Mesothelial cell of epicardium (in vitro differentiated cells): ENCODE data around the gene CHST3. TPM values are rescaled to one million over a fixed set of nuclear protein-coding genes. Genes with fewer than 3 reads are reported as not detected.

Source experiments
- DNase-seq, 2 experiments: peaks; one replicate each; pipeline ENCODE4 v3.0.0; 2021; ENCODE audit warnings: low spot score in 2 of 2; ENCODE audit not compliant: unreplicated experiment in 2 of 2
- H3K27ac Mint-ChIP-seq: 2 replicates; pipeline ENCODE4 v1.8.0; 2021; ENCODE audit warnings: mixed read lengths
- H3K27me3 Mint-ChIP-seq: 2 replicates; pipeline ENCODE4 v1.8.0; 2021; ENCODE audit warnings: low read depth, mixed read lengths
- H3K36me3 Mint-ChIP-seq: 2 replicates; pipeline ENCODE4 v1.8.0; 2021; ENCODE audit warnings: mixed read lengths
- H3K4me1 Mint-ChIP-seq: 2 replicates; pipeline ENCODE4 v1.8.0; 2021; ENCODE audit warnings: mixed read lengths
- H3K4me3 Mint-ChIP-seq: 2 replicates; pipeline ENCODE4 v1.8.0; 2021; ENCODE audit warnings: mild to moderate bottlenecking, moderate library complexity, mixed read lengths
- H3K9me3 Mint-ChIP-seq: 2 replicates; pipeline ENCODE4 v1.8.0; 2021; ENCODE audit warnings: mixed read lengths
- CTCF ChIP-seq: fragments of 200-600 bp; sonication (generic); IDR thresholded peaks from one replicate; pipeline ENCODE4 v1.5.0; 2021; ENCODE audit warnings: antibody characterized with exemption; ENCODE audit not compliant: unreplicated experiment
- total RNA-seq: library from RNA; stranded (reverse); gene quantifications from 3 replicates; pipeline ENCODE4 v1.2.1, GENCODE V29; 2021

Gene CHST3
- total RNA-seq, 1 donor from 2014 or later: 27.6 TPM

- H3K27ac Mint-ChIP-seq: no peak overlapping the region
- no peak for DNase-seq
- peaks cover 5% of the 10 kb centered on the region for H3K36me3 Mint-ChIP-seq
- no peak overlapping the region for H3K4me3 Mint-ChIP-seq
- peaks cover 29% of the 10 kb centered on the region for H3K9me3 Mint-ChIP-seq
- no peaks in the 10 kb centered on the region for H3K27me3 Mint-ChIP-seq
- TF ChIP-seq CTCF: no peak
- H3K4me1 Mint-ChIP-seq: no peaks in the 10 kb centered on the region
These were observed 32.9 kb upstream of the CHST3 start for GRCh38 chr10:71931295-71931694.

- Mint-ChIP-seq H3K36me3 (peaks cover 5% of the 10 kb centered on the region), H3K27ac (no peak overlapping the region), H3K27me3 (no peaks in the 10 kb centered on the region)
These were observed 30.5 kb upstream of the CHST3 start for GRCh38 chr10:71933651-71934050.

GRCh38 chr10:71938211-71938610 lies 26.0 kb upstream of the CHST3 start:
- no peak overlapping the region for H3K27ac Mint-ChIP-seq
- no peak for TF ChIP-seq CTCF
- no peak for DNase-seq
- no peaks in the 10 kb centered on the region for H3K4me1 Mint-ChIP-seq
- peaks cover 8% of the 10 kb centered on the region for H3K36me3 Mint-ChIP-seq
- no peaks in the 10 kb centered on the region for H3K27me3 Mint-ChIP-seq
- no peak overlapping the region for H3K4me3 Mint-ChIP-seq
- peaks cover 49% of the 10 kb centered on the region for H3K9me3 Mint-ChIP-seq

More at GRCh38 chr10:71933651-71934050, 30.5 kb upstream of the CHST3 start:
- TF ChIP-seq CTCF: no peak
- Mint-ChIP-seq H3K4me3 (no peak overlapping the region), H3K4me1 (no peaks in the 10 kb centered on the region), H3K9me3 (peaks cover 35% of the 10 kb centered on the region)
- DNase-seq: no peak

GRCh38 chr10:71939304-71939703 lies 24.9 kb upstream of the CHST3 start:
- H3K4me3 Mint-ChIP-seq: no peak overlapping the region
- no peaks in the 10 kb centered on the region for H3K27me3 Mint-ChIP-seq
- H3K27ac Mint-ChIP-seq: no peak overlapping the region
- H3K9me3 Mint-ChIP-seq: peaks cover 41% of the 10 kb centered on the region
- DNase-seq: no peak
- H3K4me1 Mint-ChIP-seq: no peaks in the 10 kb centered on the region
- no peak for TF ChIP-seq CTCF
- H3K36me3 Mint-ChIP-seq: peaks cover 3% of the 10 kb centered on the region

- Mint-ChIP-seq H3K9me3 (peaks cover 39% of the 10 kb centered on the region), H3K4me3 (no peak overlapping the region), H3K36me3 (peaks cover 3% of the 10 kb centered on the region), H3K4me1 (no peaks in the 10 kb centered on the region), H3K27me3 (no peaks in the 10 kb centered on the region), H3K27ac (no peak overlapping the region)
- no peak for DNase-seq
- TF ChIP-seq CTCF: no peak
These were observed 24.2 kb upstream of the CHST3 start for GRCh38 chr10:71939861-71940474.

- peaks cover 4% of the 10 kb centered on the region for H3K36me3 Mint-ChIP-seq
- H3K4me3 Mint-ChIP-seq: no peak overlapping the region
- no peak overlapping the region for H3K27ac Mint-ChIP-seq
- H3K27me3 Mint-ChIP-seq: no peaks in the 10 kb centered on the region
- no peaks in the 10 kb centered on the region for H3K4me1 Mint-ChIP-seq
- no peak for DNase-seq
- no peak for TF ChIP-seq CTCF
- H3K9me3 Mint-ChIP-seq: peaks cover 36% of the 10 kb centered on the region
These were observed 23.4 kb upstream of the CHST3 start for GRCh38 chr10:71940752-71941151.
